HepG2 (cell line): ENCODE data around the gene CFAP100. TPM values are rescaled to one million over a fixed set of nuclear protein-coding genes. Genes with fewer than 3 reads are reported as not detected.

ENCODE experiments used
- IRX3 ChIP-seq: sonication (generic); formaldehyde crosslinking; IDR thresholded peaks from 2 replicates; pipeline ENCODE4 v1.8.1; 2023; ENCODE audit warnings: mild to moderate bottlenecking, low read depth, missing genetic modification reagents, borderline replicate concordance
- KAT2B ChIP-seq: fragments of 150-350 bp; IDR thresholded peaks from 2 replicates; pipeline ENCODE4 v1.6.1; 2014; ENCODE audit warnings: low read depth, low read length, borderline replicate concordance
- MEF2D ChIP-seq: sonication (generic); formaldehyde crosslinking; IDR thresholded peaks from 2 replicates; pipeline ENCODE4 v1.5.1; 2020; ENCODE audit warnings: mild to moderate bottlenecking, missing genetic modification reagents
- NFE2L2 ChIP-seq: fragments of 150-350 bp; IDR thresholded peaks from 2 replicates; pipeline ENCODE4 v1.6.1; 2014; ENCODE audit warnings: low read length
- RFX3 ChIP-seq: IDR thresholded peaks from 2 replicates; pipeline ENCODE4 v1.6.1; 2016; ENCODE audit warnings: missing biosample characterization, missing genetic modification reagents
- RFXAP ChIP-seq: sonication (generic); formaldehyde crosslinking; IDR thresholded peaks from 2 replicates; pipeline ENCODE4 v1.4.0; 2020; ENCODE audit warnings: missing genetic modification reagents, borderline replicate concordance
- SAFB2 ChIP-seq: sonication (generic); formaldehyde crosslinking; IDR thresholded peaks from 2 replicates; pipeline ENCODE4 v1.5.1; 2020; ENCODE audit warnings: missing genetic modification reagents, low read depth, mild to moderate bottlenecking, borderline replicate concordance
- TARDBP ChIP-seq: sonication (generic); formaldehyde crosslinking; IDR thresholded peaks from 2 replicates; pipeline ENCODE4 v1.8.0; 2022; ENCODE audit warnings: mild to moderate bottlenecking, missing genetic modification reagents
- ZEB1 ChIP-seq: IDR thresholded peaks from 2 replicates; pipeline ENCODE4 v1.6.1; 2012; ENCODE audit warnings: mild to moderate bottlenecking, low read depth, inconsistent platforms; ENCODE audit not compliant: insufficient replicate concordance
- ZNF12 ChIP-seq: sonication (generic); formaldehyde crosslinking; IDR thresholded peaks from 2 replicates; pipeline ENCODE4 v1.5.0; 2020; ENCODE audit warnings: missing genetic modification reagents
- ZNF550 ChIP-seq: sonication (generic); formaldehyde crosslinking; IDR thresholded peaks from 2 replicates; pipeline ENCODE4 v1.4.0; 2020; ENCODE audit warnings: mild to moderate bottlenecking, missing genetic modification reagents, borderline replicate concordance
- ZNF616 ChIP-seq: sonication (generic); formaldehyde crosslinking; IDR thresholded peaks from 2 replicates; pipeline ENCODE4 v1.5.0; 2020; ENCODE audit warnings: low read depth, mild to moderate bottlenecking, missing genetic modification reagents
- ZNF780A ChIP-seq: sonication (generic); formaldehyde crosslinking; IDR thresholded peaks from 2 replicates; pipeline ENCODE4 v1.8.0; 2022; ENCODE audit warnings: mild to moderate bottlenecking, missing genetic modification reagents, moderate library complexity
- polyA plus RNA-seq, 8 experiments: library from polyadenylated mRNA; depleted of rRNA in 3 of 8; stranded (reverse) in 7 of 8; unstranded in 1 of 8; fragments of >200 nt; fragmentation: Illumina TruSeq in 4 of 8; extraction: Trizol in 4 of 8; gene quantifications; 2 replicates each; pipeline versions ENCODE4 v1.2.1 to v1.2.3, GENCODE V29; 2011 to 2016; ENCODE audit warnings: low read depth in 4 of 8, missing spikeins in 1 of 8, mixed read lengths in 1 of 8; ENCODE audit not compliant: insufficient read depth in 1 of 8
- total RNA-seq, 5 experiments: library from RNA; depleted of rRNA; stranded (reverse); fragments of >200 nt; fragmentation: Illumina TruSeq; extraction: Trizol; gene quantifications; 2 replicates each; pipeline ENCODE4 v1.2.3, GENCODE V29; 2016; ENCODE audit warnings: low read depth in 1 of 5
- TF ChIP-seq, protein P1 (sequence below): sonication (generic); formaldehyde crosslinking; IDR thresholded peaks from 2 replicates; pipeline ENCODE4 v1.5.0; 2020; ENCODE audit warnings: mild to moderate bottlenecking, missing genetic modification reagents, borderline replicate concordance
- TF ChIP-seq, protein P2 (sequence below): sonication (generic); formaldehyde crosslinking; conservative IDR thresholded peaks from 2 replicates; pipeline ENCODE4 v1.8.0; 2022; ENCODE audit warnings: mild to moderate bottlenecking, moderate library complexity, missing genetic modification reagents
- TF ChIP-seq, protein P3 (sequence below): sonication (generic); formaldehyde crosslinking; IDR thresholded peaks from 2 replicates; pipeline ENCODE4 v1.4.0; 2020; ENCODE audit warnings: mild to moderate bottlenecking, low read depth, missing genetic modification reagents
- TF ChIP-seq, protein P4 (sequence below): sonication (generic); formaldehyde crosslinking; IDR thresholded peaks from 2 replicates; pipeline ENCODE4 v1.4.0; 2020; ENCODE audit warnings: missing genetic modification reagents
- TF ChIP-seq, protein P5 (sequence below): sonication (generic); formaldehyde crosslinking; IDR thresholded peaks from 2 replicates; pipeline ENCODE4 v1.4.0; 2020; ENCODE audit warnings: missing genetic modification reagents
- TF ChIP-seq, protein P6 (sequence below): sonication (generic); formaldehyde crosslinking; IDR thresholded peaks from 2 replicates; pipeline ENCODE4 v1.8.0; 2023; ENCODE audit warnings: mild to moderate bottlenecking, missing genetic modification reagents

The CFAP100 gene
- total and polyA plus RNA-seq, 2 of the 13 experiments (the other 11 are each of a cell fraction or from before 2014, with no cell fraction given): 0.32 TPM; not detected in 1

DNA sequence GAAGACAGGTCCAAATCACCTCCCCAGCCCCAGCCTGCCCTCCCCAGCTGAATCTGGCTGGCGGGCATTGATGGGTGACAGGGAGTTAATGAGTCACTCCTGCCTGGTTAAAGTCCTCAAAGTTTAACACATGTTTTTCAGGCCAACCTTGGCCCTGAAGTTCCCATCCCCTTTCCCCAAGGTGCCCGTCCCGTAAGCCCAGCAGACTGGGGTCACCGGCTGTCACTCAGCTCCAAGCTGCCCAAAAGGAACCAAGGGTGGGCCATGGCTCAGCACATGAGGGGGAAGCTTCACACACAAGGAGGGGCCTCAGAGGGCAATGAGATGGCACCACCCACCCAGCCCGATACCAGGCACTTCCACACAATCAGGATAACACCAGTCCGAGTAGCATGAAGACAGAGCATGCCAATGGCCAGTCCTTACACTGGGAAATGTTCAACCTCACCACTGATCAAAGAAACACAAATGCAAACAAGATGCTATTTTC lies 27.3 kb upstream of the CFAP100 start (continued):
- TF ChIP-seq, protein P1, sequence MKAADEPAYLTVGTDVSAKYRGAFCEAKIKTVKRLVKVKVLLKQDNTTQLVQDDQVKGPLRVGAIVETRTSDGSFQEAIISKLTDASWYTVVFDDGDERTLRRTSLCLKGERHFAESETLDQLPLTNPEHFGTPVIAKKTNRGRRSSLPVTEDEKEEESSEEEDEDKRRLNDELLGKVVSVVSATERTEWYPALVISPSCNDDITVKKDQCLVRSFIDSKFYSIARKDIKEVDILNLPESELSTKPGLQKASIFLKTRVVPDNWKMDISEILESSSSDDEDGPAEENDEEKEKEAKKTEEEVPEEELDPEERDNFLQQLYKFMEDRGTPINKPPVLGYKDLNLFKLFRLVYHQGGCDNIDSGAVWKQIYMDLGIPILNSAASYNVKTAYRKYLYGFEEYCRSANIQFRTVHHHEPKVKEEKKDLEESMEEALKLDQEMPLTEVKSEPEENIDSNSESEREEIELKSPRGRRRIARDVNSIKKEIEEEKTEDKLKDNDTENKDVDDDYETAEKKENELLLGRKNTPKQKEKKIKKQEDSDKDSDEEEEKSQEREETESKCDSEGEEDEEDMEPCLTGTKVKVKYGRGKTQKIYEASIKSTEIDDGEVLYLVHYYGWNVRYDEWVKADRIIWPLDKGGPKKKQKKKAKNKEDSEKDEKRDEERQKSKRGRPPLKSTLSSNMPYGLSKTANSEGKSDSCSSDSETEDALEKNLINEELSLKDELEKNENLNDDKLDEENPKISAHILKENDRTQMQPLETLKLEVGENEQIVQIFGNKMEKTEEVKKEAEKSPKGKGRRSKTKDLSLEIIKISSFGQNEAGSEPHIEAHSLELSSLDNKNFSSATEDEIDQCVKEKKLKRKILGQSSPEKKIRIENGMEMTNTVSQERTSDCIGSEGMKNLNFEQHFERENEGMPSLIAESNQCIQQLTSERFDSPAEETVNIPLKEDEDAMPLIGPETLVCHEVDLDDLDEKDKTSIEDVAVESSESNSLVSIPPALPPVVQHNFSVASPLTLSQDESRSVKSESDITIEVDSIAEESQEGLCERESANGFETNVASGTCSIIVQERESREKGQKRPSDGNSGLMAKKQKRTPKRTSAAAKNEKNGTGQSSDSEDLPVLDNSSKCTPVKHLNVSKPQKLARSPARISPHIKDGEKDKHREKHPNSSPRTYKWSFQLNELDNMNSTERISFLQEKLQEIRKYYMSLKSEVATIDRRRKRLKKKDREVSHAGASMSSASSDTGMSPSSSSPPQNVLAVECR (CRISPR knock-in tag): peak; percentile 30; the same call in 1 of the 2 replicates
- TF ChIP-seq MEF2D (CRISPR knock-in tag): no peak
- TF ChIP-seq RFXAP: no peak
- no peak for TF ChIP-seq ZNF780A (CRISPR knock-in tag)
- TF ChIP-seq, protein P2, sequence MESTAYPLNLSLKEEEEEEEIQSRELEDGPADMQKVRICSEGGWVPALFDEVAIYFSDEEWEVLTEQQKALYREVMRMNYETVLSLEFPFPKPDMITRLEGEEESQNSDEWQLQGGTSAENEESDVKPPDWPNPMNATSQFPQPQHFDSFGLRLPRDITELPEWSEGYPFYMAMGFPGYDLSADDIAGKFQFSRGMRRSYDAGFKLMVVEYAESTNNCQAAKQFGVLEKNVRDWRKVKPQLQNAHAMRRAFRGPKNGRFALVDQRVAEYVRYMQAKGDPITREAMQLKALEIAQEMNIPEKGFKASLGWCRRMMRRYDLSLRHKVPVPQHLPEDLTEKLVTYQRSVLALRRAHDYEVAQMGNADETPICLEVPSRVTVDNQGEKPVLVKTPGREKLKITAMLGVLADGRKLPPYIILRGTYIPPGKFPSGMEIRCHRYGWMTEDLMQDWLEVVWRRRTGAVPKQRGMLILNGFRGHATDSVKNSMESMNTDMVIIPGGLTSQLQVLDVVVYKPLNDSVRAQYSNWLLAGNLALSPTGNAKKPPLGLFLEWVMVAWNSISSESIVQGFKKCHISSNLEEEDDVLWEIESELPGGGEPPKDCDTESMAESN (CRISPR knock-in tag): no peak
- TF ChIP-seq ZNF616 (CRISPR knock-in tag): no peak
- TF ChIP-seq, protein P3, sequence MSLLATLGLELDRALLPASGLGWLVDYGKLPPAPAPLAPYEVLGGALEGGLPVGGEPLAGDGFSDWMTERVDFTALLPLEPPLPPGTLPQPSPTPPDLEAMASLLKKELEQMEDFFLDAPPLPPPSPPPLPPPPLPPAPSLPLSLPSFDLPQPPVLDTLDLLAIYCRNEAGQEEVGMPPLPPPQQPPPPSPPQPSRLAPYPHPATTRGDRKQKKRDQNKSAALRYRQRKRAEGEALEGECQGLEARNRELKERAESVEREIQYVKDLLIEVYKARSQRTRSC (CRISPR knock-in tag): no peak
- TF ChIP-seq, protein P4, sequence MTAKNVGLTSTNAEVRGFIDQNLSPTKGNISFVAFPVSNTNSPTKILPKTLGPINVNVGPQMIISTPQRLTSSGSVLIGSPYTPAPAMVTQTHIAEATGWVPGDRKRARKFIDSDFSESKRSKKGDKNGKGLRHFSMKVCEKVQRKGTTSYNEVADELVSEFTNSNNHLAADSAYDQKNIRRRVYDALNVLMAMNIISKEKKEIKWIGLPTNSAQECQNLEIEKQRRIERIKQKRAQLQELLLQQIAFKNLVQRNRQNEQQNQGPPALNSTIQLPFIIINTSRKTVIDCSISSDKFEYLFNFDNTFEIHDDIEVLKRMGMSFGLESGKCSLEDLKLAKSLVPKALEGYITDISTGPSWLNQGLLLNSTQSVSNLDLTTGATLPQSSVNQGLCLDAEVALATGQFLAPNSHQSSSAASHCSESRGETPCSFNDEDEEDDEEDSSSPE (CRISPR knock-in tag): peak; percentile 34; the same call in 1 of the 2 replicates
- TF ChIP-seq ZNF550 (CRISPR knock-in tag): no peak
- TF ChIP-seq RFX3: no peak
- no peak for TF ChIP-seq ZEB1
- TF ChIP-seq, protein P5, sequence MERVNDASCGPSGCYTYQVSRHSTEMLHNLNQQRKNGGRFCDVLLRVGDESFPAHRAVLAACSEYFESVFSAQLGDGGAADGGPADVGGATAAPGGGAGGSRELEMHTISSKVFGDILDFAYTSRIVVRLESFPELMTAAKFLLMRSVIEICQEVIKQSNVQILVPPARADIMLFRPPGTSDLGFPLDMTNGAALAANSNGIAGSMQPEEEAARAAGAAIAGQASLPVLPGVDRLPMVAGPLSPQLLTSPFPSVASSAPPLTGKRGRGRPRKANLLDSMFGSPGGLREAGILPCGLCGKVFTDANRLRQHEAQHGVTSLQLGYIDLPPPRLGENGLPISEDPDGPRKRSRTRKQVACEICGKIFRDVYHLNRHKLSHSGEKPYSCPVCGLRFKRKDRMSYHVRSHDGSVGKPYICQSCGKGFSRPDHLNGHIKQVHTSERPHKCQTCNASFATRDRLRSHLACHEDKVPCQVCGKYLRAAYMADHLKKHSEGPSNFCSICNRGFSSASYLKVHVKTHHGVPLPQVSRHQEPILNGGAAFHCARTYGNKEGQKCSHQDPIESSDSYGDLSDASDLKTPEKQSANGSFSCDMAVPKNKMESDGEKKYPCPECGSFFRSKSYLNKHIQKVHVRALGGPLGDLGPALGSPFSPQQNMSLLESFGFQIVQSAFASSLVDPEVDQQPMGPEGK (CRISPR knock-in tag): peak; percentile 92
- TF ChIP-seq ZNF12 (CRISPR knock-in tag): no peak
- no peak for TF ChIP-seq TARDBP (CRISPR knock-in tag)
- TF ChIP-seq KAT2B: no peak
- no peak for TF ChIP-seq NFE2L2
- no peak for TF ChIP-seq SAFB2
- TF ChIP-seq, protein P6, sequence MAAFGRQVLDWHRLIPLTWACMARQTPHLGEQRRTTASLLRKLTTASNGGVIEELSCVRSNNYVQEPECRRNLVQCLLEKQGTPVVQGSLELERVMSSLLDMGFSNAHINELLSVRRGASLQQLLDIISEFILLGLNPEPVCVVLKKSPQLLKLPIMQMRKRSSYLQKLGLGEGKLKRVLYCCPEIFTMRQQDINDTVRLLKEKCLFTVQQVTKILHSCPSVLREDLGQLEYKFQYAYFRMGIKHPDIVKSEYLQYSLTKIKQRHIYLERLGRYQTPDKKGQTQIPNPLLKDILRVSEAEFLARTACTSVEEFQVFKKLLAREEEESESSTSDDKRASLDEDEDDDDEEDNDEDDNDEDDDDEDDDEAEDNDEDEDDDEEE (CRISPR knock-in tag): no peak
- no peak for TF ChIP-seq IRX3 (CRISPR knock-in tag)
